HG03025 (cell line): ENCODE data around the gene EXOC4.
"Not testable (repeated sequence)": the region's sequence is repeated elsewhere in the genome, so short reads cannot be mapped to it uniquely, and the experiment has no call there.

Source experiments
- ATAC-seq: cut with Tn5 transposase; IDR thresholded peaks from one replicate; pipeline ENCODE4 v1.9.1; 2021; ENCODE audit warnings: mild to moderate bottlenecking, moderate library complexity; ENCODE audit not compliant: unreplicated experiment, low FRiP score

The EXOC4 gene

DNA sequence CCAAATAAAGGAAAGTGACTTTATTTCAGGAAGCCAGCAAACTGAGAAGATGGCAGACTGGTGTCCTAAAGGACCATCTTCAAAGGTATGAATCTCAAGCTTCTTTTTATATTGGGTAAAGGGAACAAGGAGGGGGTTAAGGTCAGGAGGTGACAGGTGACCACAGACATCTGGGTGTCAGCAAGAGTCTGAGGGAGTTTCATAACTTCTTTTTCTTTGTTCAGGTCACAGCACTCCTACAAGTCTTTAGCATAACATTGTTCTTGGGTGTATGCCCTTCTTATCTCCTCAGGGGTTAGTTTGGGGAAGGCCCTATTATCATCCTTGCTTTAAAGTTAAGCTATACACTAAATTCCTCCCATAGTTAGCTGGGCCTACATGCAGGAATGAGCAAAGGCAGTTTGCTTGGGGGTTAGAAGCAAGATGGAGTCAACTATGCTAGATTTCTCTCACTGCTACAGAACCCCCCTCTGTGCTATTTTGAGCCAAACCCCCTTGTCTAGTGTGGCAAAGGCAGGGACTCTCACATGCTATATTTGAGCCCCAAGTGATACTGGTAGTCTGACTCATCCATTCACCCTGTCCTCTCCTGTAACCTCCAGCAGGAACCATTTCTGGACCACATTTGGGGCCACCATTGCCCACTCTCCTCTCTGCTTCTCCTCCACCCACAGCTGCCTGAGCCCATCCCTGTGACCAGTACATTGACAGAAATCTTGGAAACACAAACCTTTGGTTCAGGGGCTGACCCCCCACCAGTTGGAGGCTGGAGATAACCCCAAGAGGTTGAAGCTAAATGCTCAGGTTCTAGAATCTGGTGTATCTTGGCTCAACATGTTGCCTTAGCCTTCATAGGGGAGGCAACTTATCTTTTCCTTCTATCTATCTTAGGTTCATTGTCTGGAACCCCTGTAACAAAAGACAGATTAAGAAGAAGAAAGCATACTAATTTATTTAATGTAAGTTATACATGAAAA is 818.8 kb downstream of the EXOC4 start:
- ATAC-seq: peak; percentile 84

DNA sequence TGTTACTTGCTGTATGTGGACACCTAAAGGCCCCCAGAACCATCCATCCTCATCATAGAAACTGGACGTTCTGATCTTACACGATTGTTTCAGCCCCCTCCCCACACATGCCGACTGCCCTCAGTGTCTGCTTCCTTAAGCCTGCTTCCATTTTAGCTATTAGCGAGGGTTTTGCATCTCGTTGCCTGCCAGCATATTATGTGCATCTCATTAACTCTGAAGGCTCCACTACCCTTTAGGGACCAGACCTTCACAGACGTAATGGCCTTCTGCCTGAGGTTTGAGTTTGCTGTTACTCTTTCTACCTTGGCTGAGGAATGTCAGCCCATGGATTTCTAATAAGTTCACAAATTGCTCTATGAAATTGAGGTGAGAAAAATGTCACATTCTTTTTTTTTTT is 820.4 kb downstream of the EXOC4 start:
- no peak for ATAC-seq

DNA sequence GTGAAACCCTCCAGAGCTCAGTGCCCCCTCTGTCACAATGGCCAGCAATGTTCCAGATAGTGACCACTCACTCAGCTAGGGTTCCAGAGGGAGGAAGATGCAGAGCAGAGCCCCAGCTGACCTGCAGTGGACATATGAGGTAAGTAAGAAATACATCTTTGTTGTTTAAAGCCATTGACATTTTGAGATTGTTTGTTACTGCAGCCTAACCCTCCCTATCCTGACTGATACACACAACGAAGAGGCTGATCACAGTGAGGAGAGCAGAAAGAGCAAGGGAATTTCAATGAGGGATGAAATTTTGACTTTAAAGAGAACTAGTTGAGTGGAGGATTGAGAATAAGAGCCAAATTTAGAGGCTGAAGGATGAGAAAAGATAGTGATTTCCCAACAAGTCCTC is 822.9 kb downstream of the EXOC4 start:
- ATAC-seq: no peak

DNA sequence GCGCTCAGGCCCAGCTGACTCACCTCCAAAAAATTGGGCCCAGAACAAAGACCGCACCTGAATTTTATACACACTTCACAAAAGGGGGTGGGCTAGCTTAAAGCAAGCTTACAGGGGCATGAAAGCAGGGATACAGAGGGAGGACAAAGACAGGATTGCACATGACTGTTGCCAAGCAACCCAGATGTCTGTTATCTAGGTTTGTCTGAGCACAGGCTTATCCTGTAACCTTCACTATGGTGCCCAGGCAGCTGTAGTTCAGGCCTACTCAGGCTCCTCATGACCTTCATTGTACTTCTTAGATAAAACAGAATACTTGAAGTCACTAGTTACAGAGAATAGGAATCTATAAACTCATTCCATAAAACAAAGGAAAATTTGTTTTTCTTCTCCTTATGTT is 824.7 kb downstream of the EXOC4 start:
- not testable (repeated sequence) for ATAC-seq

DNA sequence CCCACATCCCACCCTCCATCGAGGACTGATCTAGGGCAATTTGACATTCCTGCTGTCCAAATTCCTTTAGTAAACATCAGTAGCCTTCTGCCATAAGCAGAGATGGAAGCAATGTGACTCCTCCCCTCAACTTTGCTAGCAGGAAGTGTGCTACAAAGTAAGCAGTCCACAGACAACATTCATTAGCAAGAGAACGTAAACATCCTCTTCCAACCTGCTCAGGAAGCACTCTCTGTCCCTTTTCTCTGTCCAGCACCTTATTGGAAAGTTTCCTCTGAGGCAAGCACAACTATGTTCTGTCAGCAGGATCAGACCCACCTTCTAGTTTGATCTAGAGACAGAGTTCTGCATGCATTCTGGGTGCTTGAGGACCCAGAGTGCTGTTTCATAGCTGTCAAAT is 826.1 kb downstream of the EXOC4 start:
- ATAC-seq: no peak

DNA sequence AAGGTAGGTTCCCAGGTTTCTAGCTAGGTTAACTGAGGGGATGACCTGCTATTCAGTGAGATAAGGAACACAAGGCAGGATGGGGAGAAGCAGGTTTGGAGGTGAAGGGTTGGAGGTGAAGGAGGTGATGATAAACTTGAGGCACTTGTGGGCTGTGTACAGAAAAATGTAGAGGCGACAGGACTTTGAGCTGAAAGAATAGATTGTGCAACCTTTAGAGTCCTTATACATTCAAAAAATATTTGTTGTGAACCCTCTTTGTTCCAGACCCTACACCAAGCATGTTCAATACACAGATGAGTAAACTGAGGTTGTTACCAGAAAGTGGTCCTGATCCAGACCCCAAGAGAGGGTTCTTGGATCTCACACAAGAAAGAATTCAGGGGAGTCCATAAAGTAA is 828.8 kb downstream of the EXOC4 start:
- no peak for ATAC-seq

DNA sequence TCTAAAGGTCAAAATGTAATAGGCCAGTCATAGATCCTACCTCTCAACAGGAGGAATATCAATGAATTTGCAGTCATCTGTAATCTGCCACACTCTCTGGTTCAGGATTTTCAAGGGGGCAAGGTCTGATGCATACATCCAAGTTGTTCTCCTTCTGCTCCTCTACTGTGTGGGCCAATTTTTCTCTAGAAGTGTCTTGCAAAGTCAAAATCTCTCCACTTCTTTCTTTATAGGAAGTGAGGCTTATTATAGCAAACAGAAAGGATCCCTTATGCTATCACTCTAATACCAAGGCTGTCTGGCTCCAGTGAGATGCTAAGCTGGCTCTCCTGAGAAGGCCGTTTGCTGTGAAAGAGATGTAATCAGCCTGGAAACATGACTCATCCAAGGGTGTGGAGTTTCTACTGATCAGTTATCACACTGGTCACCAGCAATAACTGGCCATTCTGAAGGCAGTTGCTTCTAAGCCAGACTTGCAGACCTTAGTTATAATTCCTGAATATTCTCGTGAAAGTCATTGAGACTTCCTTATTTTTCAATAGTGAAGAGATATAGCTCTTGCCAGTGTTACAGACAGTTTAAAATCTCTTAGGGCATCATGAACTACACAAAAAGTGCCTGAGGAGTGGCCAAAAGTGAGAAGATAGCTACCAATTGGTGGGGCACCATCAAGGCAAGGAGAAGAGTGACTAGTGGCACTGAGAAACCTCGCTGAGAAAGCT is 831.0 kb downstream of the EXOC4 start:
- ATAC-seq: no peak

DNA sequence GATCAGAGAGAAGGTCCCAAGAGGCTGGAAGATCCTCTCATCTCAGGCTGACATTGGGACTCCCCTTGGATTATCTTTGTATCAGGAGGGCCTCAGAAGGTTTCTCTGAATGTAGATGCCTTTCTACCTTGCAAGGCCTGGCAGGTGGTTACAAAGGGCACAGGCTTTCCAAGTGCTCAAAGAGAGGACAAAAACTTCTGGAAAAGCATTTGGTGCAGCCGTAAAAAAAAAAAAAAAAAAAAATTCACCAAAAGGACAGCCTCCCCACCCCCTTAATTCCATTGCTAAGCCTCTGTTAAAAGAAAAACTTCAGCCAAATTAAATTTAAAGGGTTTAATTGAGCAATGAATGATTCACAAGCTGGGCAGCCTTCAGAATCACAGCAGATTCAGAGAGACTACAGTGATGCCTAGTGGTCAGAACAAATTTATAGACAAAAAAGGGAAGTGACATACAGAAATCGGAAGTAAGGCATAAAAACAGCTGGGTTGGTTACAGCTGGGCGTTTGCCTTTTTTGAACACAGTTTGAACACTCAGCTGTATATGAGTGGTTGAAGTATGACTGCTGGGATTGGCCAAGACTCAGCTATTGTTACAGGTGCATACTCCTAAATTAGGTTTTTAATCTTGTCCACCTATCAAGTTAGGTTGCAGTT is 831.7 kb downstream of the EXOC4 start:
- peak; percentile 77 for ATAC-seq

DNA sequence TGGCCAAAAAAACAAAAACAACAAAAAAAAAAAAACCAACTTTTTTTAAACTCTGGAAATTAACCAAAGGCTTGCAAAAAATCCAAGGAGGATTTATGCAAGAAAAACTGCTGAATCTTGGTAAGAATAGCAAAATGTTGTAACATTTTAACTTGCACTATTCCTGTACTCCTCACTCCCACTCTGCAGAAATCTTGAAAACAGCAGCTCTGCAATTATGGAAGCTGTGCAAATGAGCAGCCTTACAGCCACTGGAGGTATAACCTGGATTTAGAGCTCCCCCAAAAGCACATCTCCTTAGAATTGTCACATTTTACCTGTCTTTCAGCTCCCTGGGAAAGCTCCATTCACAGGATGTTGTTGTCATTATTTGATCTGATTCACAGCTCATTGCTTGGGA is 832.4 kb downstream of the EXOC4 start:
- no peak for ATAC-seq

DNA sequence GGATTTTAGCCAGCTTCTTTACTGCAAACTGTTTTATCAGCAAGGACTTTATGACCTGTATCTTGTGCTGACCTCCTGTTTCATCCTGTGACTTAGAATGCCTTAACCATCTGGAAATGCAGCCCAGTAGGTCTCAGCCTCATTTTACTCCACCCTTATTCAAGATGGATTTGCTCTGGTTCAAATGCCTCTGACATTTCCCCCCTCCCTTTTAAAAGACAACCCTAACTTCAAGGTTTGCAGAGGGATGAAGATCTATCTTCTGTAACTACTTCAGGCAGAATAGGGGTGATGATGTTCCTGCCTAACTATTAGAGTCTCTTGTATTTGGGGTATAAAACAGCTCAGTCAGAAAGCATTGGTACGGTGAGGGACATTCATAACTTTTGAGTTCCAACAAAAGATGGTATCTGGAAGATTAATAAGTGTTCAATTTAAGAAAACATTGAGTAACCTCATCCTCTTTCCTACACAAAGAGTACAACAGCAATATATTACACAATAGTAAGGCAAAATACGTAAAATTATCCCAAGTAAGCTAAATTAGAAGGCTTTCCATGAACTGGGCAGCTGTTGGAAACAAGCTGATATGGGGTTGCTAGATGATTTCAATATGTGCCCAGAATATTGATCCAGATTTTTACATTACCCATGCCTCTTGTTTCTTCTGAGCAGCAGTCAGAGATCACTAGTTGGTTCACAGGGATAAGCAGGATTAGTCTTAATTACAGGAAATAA is 834.3 kb downstream of the EXOC4 start:
- ATAC-seq: no peak

DNA sequence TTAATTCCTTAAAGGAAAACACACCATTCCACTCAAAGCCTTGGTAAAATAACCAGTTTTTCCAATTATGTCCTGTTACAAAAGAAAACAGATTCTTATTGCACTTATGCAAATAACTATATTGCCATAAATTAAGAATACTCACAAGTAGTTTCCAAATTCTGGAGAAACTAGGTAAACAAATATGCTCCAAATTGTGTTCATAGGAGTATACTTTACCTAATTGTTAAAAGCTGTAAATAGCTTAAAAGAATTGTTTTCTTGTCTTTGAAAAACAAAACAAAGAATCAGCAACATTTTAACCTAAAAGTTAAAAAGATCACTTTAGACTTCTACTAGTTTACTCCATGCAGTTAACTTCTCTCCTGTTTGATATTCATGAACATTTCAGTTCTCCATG is 835.3 kb downstream of the EXOC4 start:
- ATAC-seq: no peak

DNA sequence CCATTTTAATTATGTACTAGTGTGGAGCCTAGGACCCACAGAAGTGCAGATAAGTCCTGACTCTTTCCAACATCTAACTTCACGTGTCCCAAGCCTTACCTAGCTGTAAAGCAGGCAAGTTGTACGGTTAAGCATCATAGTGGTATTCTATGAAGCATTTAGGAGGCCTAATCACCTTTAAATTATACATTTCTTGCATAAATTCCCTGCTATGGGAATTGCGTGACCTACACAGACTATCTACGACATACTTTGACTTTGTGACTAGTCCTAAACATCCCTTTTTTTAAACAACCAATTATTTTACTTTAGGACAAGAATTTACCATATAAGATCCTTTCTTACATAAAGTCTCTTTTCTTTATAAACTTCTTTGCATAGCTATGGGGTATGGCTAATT is 836.6 kb downstream of the EXOC4 start:
- ATAC-seq: no peak

DNA sequence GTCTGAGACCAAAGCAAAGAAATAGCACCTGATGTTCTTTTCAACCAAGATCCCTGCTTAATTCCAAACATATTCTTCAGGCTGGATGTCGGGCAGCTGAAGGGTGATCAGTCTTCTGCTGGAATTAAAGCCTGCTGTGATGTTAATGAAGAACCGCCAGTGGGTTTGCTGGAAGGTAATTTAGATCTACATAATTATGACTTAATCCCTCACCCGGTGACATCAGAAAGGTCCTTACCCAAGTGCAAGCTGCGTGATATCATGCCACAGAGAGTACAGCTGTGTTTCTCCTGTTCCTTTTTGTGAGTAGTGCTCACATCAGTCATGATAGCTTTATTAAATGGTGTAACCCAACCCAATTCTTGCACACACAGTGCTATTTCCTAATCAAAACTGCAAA is 845.2 kb downstream of the EXOC4 start:
- ATAC-seq: no peak

DNA sequence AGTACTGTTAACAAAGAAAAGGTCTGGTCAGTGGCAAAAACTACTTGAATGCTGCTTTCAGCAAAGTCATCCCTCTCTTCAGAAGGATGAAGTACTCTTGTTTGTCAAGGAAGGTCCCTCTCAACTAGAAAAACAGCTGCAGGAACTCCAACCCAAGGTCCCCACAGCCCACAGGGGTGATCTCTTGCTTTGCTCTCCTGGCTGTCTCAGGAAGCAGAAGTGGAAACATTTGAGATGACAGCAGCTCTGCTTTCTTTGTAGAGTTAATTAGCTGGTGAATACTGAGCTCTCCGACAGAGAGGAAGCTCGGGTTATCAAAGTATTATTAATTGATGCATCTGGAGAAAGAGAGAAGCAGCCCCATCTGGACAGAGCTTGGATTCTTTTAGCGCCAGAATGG is 848.8 kb downstream of the EXOC4 start:
- no peak for ATAC-seq

DNA sequence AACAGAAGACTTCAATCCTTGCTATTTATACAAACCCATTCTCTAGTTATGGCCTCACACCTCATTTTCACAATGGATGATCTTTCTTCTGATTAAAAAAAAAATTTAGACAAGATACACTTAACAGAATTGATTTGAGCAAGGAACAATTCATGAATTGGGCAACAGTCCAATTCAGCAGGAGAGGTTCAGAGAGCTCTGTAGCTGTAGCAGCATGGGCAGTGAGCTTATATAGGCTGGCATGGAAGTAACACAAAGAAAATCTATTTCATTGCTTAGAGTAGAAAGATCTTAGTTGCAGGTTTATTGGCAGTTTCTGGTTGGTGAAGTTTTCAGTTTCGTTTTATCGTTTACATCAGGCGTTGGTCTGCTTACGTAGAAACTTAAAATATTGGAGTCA is 851.3 kb downstream of the EXOC4 start:
- no peak for ATAC-seq

DNA sequence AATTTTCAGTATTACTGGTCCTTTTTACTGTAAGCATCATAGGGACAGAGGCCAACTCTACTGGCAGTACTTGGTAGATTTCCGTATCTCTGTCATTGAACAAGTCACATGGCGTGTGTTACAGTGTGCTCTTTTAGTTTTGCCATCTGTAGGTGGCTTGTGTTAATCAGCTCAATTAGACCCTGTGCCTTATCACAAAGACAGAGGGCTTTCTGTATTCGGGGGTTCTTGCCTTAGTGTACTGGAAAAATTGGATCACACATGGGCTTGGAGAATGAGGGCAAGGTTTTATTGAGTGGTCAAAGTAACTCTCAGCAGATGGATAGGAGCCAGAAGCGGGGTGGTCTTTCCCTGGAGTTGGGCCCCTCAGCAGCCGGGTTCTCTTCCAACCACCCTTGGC is 853.0 kb downstream of the EXOC4 start:
- ATAC-seq: no peak

DNA sequence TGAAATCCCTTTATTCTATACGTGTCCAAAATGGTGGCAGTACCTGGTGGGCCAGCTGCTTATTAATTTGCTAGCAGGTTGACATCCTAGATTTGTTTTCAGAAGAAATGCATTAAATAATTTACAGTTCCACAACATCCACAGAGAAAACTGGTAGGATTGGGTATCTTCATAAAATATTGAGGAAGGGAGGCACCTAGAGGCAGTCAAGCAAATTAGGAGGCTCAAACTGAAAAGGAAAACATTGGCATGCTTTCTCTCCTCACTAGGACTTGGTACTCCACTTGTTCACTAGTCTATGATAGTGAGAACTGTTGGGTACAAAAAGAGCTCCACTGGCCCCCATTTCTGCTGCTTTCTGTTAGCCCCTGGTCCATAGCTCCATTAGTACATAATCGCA is 855.9 kb downstream of the EXOC4 start:
- no peak for ATAC-seq

DNA sequence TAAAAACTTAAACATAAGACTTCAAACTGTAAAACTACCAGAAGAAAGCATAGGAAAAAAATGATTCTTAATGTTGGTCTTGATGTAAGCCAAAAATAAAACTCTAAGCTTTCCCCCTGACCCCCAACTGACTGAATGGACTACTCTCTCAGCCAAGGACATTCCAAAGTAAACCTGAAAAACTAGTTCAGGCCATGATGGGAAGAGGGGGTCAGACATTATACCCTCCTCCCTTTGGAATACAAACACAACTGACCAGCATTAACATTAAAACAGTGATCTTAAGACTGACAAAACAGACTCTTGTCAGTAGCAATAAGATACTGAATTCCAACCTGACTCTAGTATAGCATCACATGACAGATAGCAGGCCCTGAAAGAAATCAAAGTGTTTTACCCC is 860.8 kb downstream of the EXOC4 start:
- ATAC-seq: no peak

DNA sequence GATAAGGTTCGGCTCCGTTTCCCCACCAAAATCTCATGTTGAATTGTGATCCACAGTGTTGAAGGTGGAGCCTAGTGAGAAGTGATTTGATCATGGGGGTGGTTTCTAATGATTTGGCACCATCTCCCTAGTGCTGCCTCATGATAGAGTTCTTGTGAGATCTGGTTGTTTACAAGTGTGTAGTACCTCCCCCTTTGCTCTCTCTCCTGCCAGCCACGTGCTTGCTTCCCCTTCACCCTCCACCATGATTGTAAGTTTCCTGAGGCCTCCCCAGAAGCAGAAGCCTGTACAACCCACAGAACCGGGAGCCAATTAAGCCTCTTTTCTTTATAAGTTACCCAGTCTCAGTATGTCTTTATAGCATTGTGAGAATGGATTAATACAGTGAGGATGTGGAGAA is 862.1 kb downstream of the EXOC4 start:
- ATAC-seq: no peak
